HG02642 (cell line): ENCODE results near the gene ID3.

ENCODE experiments used
- ATAC-seq: cut with Tn5 transposase; IDR thresholded peaks from one replicate; pipeline ENCODE4 v1.9.1; 2021; ENCODE audit warnings: mild to moderate bottlenecking; ENCODE audit not compliant: unreplicated experiment, poor library complexity

The ID3 gene

GRCh38 chr1:23567996-23568607 is 8.8 kb upstream of the ID3 start:
- ATAC-seq: no peak

- ATAC-seq: no peak
These were observed 8.3 kb upstream of the ID3 start for GRCh38 chr1:23567629-23567995.

- no peak for ATAC-seq
These were observed 7.0 kb upstream of the ID3 start for GRCh38 chr1:23566304-23566703.

- ATAC-seq: no peak
These were observed 6.5 kb upstream of the ID3 start for GRCh38 chr1:23565776-23566175.

- ATAC-seq: no peak
These were observed 5.3 kb upstream of the ID3 start for GRCh38 chr1:23564529-23565122.

- no peak for ATAC-seq
These were observed 4.6 kb upstream of the ID3 start for GRCh38 chr1:23563755-23564374.

- no peak for ATAC-seq
These were observed 3.7 kb upstream of the ID3 start for GRCh38 chr1:23563003-23563402.

- no peak for ATAC-seq
These were observed 3.0 kb upstream of the ID3 start for GRCh38 chr1:23562137-23562876.

- ATAC-seq: no peak
These were observed 2.5 kb upstream of the ID3 start for GRCh38 chr1:23561813-23562100.

- ATAC-seq: no peak
These were observed 1.9 kb upstream of the ID3 start for GRCh38 chr1:23561076-23561812.

GRCh38 chr1:23559985-23560741 is 862 bp upstream of the ID3 start:
- ATAC-seq: no peak

GRCh38 chr1:23558872-23559135 is 497 bp downstream of the ID3 start:
- ATAC-seq: no peak

GRCh38 chr1:23558140-23558871 is 995 bp downstream of the ID3 start:
- ATAC-seq: no peak

GRCh38 chr1:23557471-23558124 is 1.7 kb downstream of the ID3 start:
- no peak for ATAC-seq

- ATAC-seq: no peak
These were observed 2.4 kb downstream of the ID3 start for GRCh38 chr1:23556635-23557470.

- ATAC-seq: no peak
These were observed 3.2 kb downstream of the ID3 start for GRCh38 chr1:23555986-23556634.

GRCh38 chr1:23555270-23555985 is 3.9 kb downstream of the ID3 start:
- ATAC-seq: no peak
